GM12891 (cell line): Measurements from ENCODE around the gene ARHGAP12.

Experiments
- POLR2A ChIP-seq: IDR thresholded peaks from 2 replicates; pipeline ENCODE4 v1.6.1; 2011; ENCODE audit warnings: low read depth, low read length, control low read depth
- POLR2AphosphoS5 ChIP-seq: IDR thresholded peaks from 2 replicates; pipeline ENCODE4 v1.6.1; 2011; ENCODE audit warnings: low read depth, low read length, control low read depth

GRCh38 chr10:31897506-31897905, 31.1 kb downstream of the ARHGAP12 start:
- TF ChIP-seq POLR2A (no peak), POLR2AphosphoS5 (no peak)
